HUES48 (cell line): ENCODE measurements around the gene CHM.

ENCODE experiments used
- H3K27ac ChIP-seq: one replicate; pipeline ENCODE4 v1.7.0; 2013; ENCODE audit warnings: low read depth, low read length, inconsistent platforms
- H3K27me3 ChIP-seq: 2 replicates; pipeline ENCODE4 v1.6.1; 2013; ENCODE audit warnings: mild to moderate bottlenecking, low read length; ENCODE audit not compliant: control insufficient read depth, insufficient read depth
- H3K36me3 ChIP-seq: 2 replicates; pipeline ENCODE4 v1.6.1; 2013; ENCODE audit warnings: low read length; ENCODE audit not compliant: control insufficient read depth, insufficient read depth
- H3K4me1 ChIP-seq: 2 replicates; pipeline ENCODE4 v1.6.1; 2013; ENCODE audit warnings: mild to moderate bottlenecking, low read length; ENCODE audit not compliant: control insufficient read depth, insufficient read depth
- H3K4me3 ChIP-seq: 2 replicates; pipeline ENCODE4 v1.5.1; 2013; ENCODE audit warnings: mild to moderate bottlenecking, low read depth, low read length
- H3K9ac ChIP-seq: 2 replicates; pipeline ENCODE4 v1.6.1; 2013; ENCODE audit warnings: mild to moderate bottlenecking, low read depth, low read length, moderate library complexity
- H3K9me3 ChIP-seq: 2 replicates; pipeline ENCODE4 v1.6.1; 2013; ENCODE audit warnings: low read length; ENCODE audit not compliant: control insufficient read depth, insufficient read depth

CHM gene

GRCh38 chrX:85914431-85914830 is 132.9 kb downstream of the CHM start:
- no peak overlapping the region for H3K9ac ChIP-seq
- no peaks in the 10 kb centered on the region for H3K27me3 ChIP-seq
- peaks cover 3% of the 10 kb centered on the region; the same call in 1 of the 2 replicates for H3K36me3 ChIP-seq
- peaks cover 6% of the 10 kb centered on the region; the same call in 1 of the 2 replicates for H3K9me3 ChIP-seq
- H3K4me3 ChIP-seq: no peak overlapping the region
- no peak overlapping the region for H3K27ac ChIP-seq
- H3K4me1 ChIP-seq: no peaks in the 10 kb centered on the region

- no peak overlapping the region for H3K4me3 ChIP-seq
- H3K27me3 ChIP-seq: no peaks in the 10 kb centered on the region
- no peak overlapping the region for H3K27ac ChIP-seq
- H3K9ac ChIP-seq: no peak overlapping the region
- no peaks in the 10 kb centered on the region for H3K9me3 ChIP-seq
- H3K36me3 ChIP-seq: peaks cover 3% of the 10 kb centered on the region; the same call in 1 of the 2 replicates
- no peaks in the 10 kb centered on the region for H3K4me1 ChIP-seq
Measured at GRCh38 chrX:85907316-85907715, 140.0 kb downstream of the CHM start.

DNA sequence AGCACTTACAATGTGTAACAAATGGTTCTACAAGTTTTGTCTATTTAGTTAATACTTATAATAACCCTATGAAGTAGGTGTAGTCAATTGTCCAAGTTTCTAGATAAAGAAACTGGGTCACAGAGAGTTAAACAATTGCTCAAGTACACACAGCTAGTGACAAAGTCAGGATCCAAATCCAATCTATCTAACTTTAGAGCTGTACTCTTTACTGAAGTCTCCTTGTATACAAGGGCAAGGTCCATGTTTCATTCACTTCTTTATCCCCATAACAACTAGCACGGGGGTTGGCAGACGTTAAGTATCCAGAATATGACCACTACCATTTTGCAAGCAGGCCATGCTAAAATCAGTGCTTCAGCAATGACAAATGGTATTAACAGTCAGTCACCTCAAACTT is 141.0 kb downstream of the CHM start:
- Histone ChIP-seq H3K36me3 (peaks cover 3% of the 10 kb centered on the region; the same call in 1 of the 2 replicates), H3K9me3 (no peaks in the 10 kb centered on the region), H3K27ac (no peak overlapping the region), H3K4me3 (no peak overlapping the region), H3K9ac (no peak overlapping the region), H3K27me3 (no peaks in the 10 kb centered on the region), H3K4me1 (no peaks in the 10 kb centered on the region)

DNA sequence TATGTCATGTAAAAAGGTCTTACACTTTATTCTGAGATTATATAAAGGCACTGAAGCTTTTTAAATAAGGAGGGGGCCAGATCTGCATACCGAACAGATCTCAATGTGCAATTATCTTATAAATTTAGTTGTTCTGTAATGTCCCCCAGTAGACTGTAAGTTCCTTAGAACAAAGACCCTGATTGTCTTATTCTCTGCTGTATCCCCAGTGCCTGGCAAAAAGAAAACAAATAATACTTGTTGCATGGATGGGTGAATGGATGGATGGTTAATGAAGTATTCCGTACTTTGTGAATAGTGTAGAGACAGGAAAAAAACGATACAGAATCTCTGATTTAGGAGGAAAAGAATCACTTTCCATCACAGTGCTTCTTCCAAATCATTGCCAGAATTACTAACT is 141.5 kb downstream of the CHM start:
- Histone ChIP-seq H3K36me3 (peaks cover 3% of the 10 kb centered on the region; the same call in 1 of the 2 replicates), H3K9ac (no peak overlapping the region), H3K9me3 (no peaks in the 10 kb centered on the region), H3K4me3 (no peak overlapping the region), H3K4me1 (no peaks in the 10 kb centered on the region), H3K27me3 (no peaks in the 10 kb centered on the region), H3K27ac (no peak overlapping the region)

DNA sequence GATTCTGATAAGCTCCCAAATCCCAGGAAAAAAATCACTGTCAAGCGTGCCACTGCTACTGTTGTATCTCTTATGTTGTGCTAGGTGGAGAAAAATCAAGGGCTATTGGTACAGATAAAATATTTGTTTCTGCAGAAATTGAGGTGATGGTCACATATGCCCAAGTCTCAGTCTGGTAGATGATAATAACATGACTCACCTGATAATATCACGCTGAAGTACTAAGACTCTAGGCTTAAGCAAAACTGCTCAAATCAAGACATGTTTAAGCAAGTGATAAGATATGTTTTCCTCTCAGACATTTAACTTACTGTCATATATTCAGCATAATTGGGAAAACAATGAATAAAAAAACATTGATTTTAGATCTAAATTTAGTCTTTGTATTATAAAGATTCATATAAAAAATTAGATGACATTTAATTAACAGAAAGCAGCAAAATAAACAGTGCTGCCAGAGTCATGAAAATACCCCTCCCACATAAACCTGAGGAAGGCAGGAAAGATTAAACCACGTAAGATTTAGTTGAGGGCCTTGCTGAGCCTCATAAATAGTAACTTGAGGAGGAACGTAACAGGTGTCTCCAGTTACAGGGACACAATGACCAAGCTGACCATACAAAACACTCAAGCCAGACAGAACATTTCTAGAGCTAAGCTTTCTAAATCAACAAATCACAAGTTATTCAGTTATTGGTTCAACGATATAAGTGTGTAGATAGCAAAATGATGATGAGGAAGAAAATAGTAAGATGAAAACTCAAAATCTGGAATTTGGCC is 143.5 kb downstream of the CHM start:
- no peaks in the 10 kb centered on the region for H3K4me1 ChIP-seq
- no peaks in the 10 kb centered on the region for H3K27me3 ChIP-seq
- H3K9me3 ChIP-seq: no peaks in the 10 kb centered on the region
- no peak overlapping the region for H3K4me3 ChIP-seq
- no peaks in the 10 kb centered on the region for H3K36me3 ChIP-seq
- no peak overlapping the region for H3K9ac ChIP-seq
- no peak overlapping the region for H3K27ac ChIP-seq

- H3K27ac ChIP-seq: no peak overlapping the region
- no peak overlapping the region for H3K9ac ChIP-seq
- H3K9me3 ChIP-seq: no peaks in the 10 kb centered on the region
- H3K4me1 ChIP-seq: no peaks in the 10 kb centered on the region
- H3K36me3 ChIP-seq: peaks cover 15% of the 10 kb centered on the region
- no peak overlapping the region for H3K4me3 ChIP-seq
- no peaks in the 10 kb centered on the region for H3K27me3 ChIP-seq
Measured at GRCh38 chrX:85897362-85898126, 149.8 kb downstream of the CHM start.

- Histone ChIP-seq H3K27me3 (no peaks in the 10 kb centered on the region), H3K36me3 (peaks cover 8% of the 10 kb centered on the region; the same call in 1 of the 2 replicates), H3K9me3 (no peaks in the 10 kb centered on the region; the same call in 1 of the 2 replicates), H3K27ac (no peak overlapping the region), H3K4me3 (no peak overlapping the region), H3K9ac (no peak overlapping the region), H3K4me1 (no peaks in the 10 kb centered on the region)
Measured at GRCh38 chrX:85882601-85883000, 164.8 kb downstream of the CHM start.

- Histone ChIP-seq H3K27me3 (no peaks in the 10 kb centered on the region), H3K9me3 (peaks cover 21% of the 10 kb centered on the region), H3K4me1 (no peaks in the 10 kb centered on the region), H3K4me3 (no peak overlapping the region), H3K36me3 (peaks cover 13% of the 10 kb centered on the region; the same call in 1 of the 2 replicates), H3K27ac (no peak overlapping the region), H3K9ac (no peak overlapping the region)
Measured at GRCh38 chrX:85870585-85870984, 176.8 kb downstream of the CHM start.

DNA sequence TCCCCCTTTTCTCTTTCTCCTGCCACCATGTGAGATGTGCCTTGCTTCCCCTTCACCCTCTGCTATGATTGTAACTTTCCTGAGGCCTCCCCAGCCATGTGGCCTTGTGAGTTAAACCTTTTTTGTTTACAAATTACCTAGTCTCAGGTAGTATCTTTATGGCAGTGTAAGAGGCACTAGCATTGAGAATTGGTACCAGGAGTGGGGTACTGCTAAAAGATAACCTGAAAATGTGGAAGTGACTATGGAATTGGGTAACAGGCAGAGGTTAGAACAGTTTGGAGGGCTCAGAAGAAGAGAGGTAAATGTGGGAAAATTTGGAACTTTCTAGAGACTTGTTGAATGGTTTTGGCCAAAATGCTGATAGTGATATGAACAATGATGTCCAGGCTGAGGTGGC is 182.0 kb downstream of the CHM start:
- no peak overlapping the region for H3K9ac ChIP-seq
- peaks cover 14% of the 10 kb centered on the region for H3K36me3 ChIP-seq
- no peaks in the 10 kb centered on the region for H3K4me1 ChIP-seq
- no peak overlapping the region for H3K4me3 ChIP-seq
- H3K27me3 ChIP-seq: no peaks in the 10 kb centered on the region
- H3K9me3 ChIP-seq: peaks cover 21% of the 10 kb centered on the region
- H3K27ac ChIP-seq: no peak overlapping the region

GRCh38 chrX:85859426-85859825 is 187.9 kb downstream of the CHM start:
- H3K4me1 ChIP-seq: no peaks in the 10 kb centered on the region

GRCh38 chrX:85851418-85851817 is 195.9 kb downstream of the CHM start:
- Histone ChIP-seq H3K4me3 (no peak overlapping the region), H3K27ac (no peak overlapping the region), H3K9ac (no peak overlapping the region), H3K4me1 (no peaks in the 10 kb centered on the region), H3K36me3 (no peaks in the 10 kb centered on the region), H3K9me3 (peaks cover 3% of the 10 kb centered on the region; the same call in 1 of the 2 replicates), H3K27me3 (no peaks in the 10 kb centered on the region)

More at GRCh38 chrX:85859426-85859825, 187.9 kb downstream of the CHM start:
- H3K4me3 ChIP-seq: no peak overlapping the region
- H3K27me3 ChIP-seq: no peaks in the 10 kb centered on the region
- no peak overlapping the region for H3K27ac ChIP-seq
- no peaks in the 10 kb centered on the region for H3K9me3 ChIP-seq
- peaks cover 10% of the 10 kb centered on the region for H3K36me3 ChIP-seq
- no peak overlapping the region for H3K9ac ChIP-seq
